ENCODE data around the gene MALL. TPM values are rescaled to one million over a fixed set of nuclear protein-coding genes. Genes with fewer than 3 reads are reported as not detected.

Gene MALL
- total RNA-seq, 1 donor from 2014 or later = not detected

- Mint-ChIP-seq H3K4me1 (no peaks in the 10 kb centered on the region), H3K27ac (no peak overlapping the region), H3K4me3 (no peak overlapping the region), H3K36me3 (ENCODE audit: low read depth) (peaks cover 12% of the 10 kb centered on the region), H3K27me3 (peaks cover 2% of the 10 kb centered on the region), H3K9me3 (peaks cover 21% of the 10 kb centered on the region)
- ChIA-PET POLR2A (no interaction called here), CTCF (no interaction called here)
- TF ChIP-seq, protein P1, sequence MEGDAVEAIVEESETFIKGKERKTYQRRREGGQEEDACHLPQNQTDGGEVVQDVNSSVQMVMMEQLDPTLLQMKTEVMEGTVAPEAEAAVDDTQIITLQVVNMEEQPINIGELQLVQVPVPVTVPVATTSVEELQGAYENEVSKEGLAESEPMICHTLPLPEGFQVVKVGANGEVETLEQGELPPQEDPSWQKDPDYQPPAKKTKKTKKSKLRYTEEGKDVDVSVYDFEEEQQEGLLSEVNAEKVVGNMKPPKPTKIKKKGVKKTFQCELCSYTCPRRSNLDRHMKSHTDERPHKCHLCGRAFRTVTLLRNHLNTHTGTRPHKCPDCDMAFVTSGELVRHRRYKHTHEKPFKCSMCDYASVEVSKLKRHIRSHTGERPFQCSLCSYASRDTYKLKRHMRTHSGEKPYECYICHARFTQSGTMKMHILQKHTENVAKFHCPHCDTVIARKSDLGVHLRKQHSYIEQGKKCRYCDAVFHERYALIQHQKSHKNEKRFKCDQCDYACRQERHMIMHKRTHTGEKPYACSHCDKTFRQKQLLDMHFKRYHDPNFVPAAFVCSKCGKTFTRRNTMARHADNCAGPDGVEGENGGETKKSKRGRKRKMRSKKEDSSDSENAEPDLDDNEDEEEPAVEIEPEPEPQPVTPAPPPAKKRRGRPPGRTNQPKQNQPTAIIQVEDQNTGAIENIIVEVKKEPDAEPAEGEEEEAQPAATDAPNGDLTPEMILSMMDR (IDR thresholded peaks at IDR 0.05) = no peak
- no peak for ATAC-seq (ENCODE audit: low read depth)
- DNase-seq = no peak
- intact Hi-C loops (cut with micrococcal nuclease) = no loop called here
These were observed 18.4 kb upstream of the MALL start for GRCh38 chr2:110134025-110134424.

DNA sequence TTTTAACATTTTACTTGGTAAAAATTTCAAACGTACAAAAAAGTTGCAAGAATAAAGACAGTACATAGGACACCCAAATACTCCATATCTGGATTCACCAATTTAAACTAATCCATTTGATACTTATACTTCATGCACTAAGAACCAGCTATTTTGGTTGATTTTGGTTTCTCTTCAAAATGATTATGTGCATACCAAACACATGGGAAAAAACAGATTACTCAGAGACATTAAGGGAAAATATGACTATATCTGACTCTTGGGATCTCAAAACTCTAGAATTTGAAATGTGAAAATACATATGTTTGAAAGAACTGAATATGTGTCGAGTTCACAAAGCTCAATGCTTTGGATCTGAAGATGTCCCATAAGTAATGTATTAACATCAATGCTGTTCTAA is 15.5 kb upstream of the MALL start:
- Mint-ChIP-seq H3K9me3 (peaks cover 21% of the 10 kb centered on the region), H3K4me3 (no peak overlapping the region), H3K4me1 (no peaks in the 10 kb centered on the region), H3K27ac (no peak overlapping the region), H3K36me3 (ENCODE audit: low read depth) (peaks cover 12% of the 10 kb centered on the region), H3K27me3 (peaks cover 2% of the 10 kb centered on the region)
- ChIA-PET CTCF (no interaction called here), POLR2A (no interaction called here)
- TF ChIP-seq, protein P1 (IDR thresholded peaks at IDR 0.05) = no peak
- ATAC-seq (ENCODE audit: low read depth) (no peak), DNase-seq (no peak)
- intact Hi-C loops (cut with micrococcal nuclease) = no loop called here

- H3K4me3 Mint-ChIP-seq = no peak overlapping the region
- no peak overlapping the region for H3K27ac Mint-ChIP-seq
- ChIA-PET CTCF (no interaction called here), POLR2A (no interaction called here)
- H3K36me3 Mint-ChIP-seq (ENCODE audit: low read depth) = peaks cover 12% of the 10 kb centered on the region
- TF ChIP-seq, protein P1 (IDR thresholded peaks at IDR 0.05) = no peak
- no peaks in the 10 kb centered on the region for H3K4me1 Mint-ChIP-seq
- H3K9me3 Mint-ChIP-seq = peaks cover 21% of the 10 kb centered on the region
- intact Hi-C loops (cut with micrococcal nuclease) = no loop called here
- no peak for DNase-seq
- ATAC-seq (ENCODE audit: low read depth) = no peak
- peaks cover 2% of the 10 kb centered on the region for H3K27me3 Mint-ChIP-seq
These were observed 15.1 kb upstream of the MALL start for GRCh38 chr2:110130757-110131156.

- ATAC-seq (ENCODE audit: low read depth) (no peak), DNase-seq (no peak)
- H3K4me1 Mint-ChIP-seq = no peaks in the 10 kb centered on the region
- no peak overlapping the region for H3K4me3 Mint-ChIP-seq
- POLR2A ChIA-PET = no interaction called here
- H3K9me3 Mint-ChIP-seq = no peaks in the 10 kb centered on the region
- no peak overlapping the region for H3K27ac Mint-ChIP-seq
- TF ChIP-seq, protein P1 (IDR thresholded peaks at IDR 0.05) = no peak
- H3K36me3 Mint-ChIP-seq (ENCODE audit: low read depth) = peaks cover 2% of the 10 kb centered on the region
- CTCF ChIA-PET = no interaction called here
- intact Hi-C loops (cut with micrococcal nuclease) = no loop called here
- H3K27me3 Mint-ChIP-seq = peaks cover under 1% of the 10 kb centered on the region
These were observed 11.3 kb upstream of the MALL start for GRCh38 chr2:110126906-110127305.

- ChIA-PET POLR2A (no interaction called here), CTCF (no interaction called here)
- Mint-ChIP-seq H3K4me1 (no peaks in the 10 kb centered on the region), H3K9me3 (no peaks in the 10 kb centered on the region), H3K36me3 (ENCODE audit: low read depth) (peaks cover 2% of the 10 kb centered on the region), H3K27me3 (peaks cover 1% of the 10 kb centered on the region), H3K27ac (no peak overlapping the region), H3K4me3 (no peak overlapping the region)
- ATAC-seq (ENCODE audit: low read depth) (no peak), DNase-seq (no peak)
- TF ChIP-seq, protein P1 (IDR thresholded peaks at IDR 0.05) = no peak
- intact Hi-C loops (cut with micrococcal nuclease) = no loop called here
These were observed 10.6 kb upstream of the MALL start for GRCh38 chr2:110126086-110126773.

Measured in activated B cell treated with CpG ODN at 0.5 μM for 24 hours (primary cell).